ENCODE results near the gene HDAC7. TPM values are rescaled to one million over a fixed set of nuclear protein-coding genes. Genes with fewer than 3 reads are reported as not detected.

Gene HDAC7
- total RNA-seq (2022; extraction: Qiagen RNA extraction), result 51.2 to 68.0 TPM (median 63.8 TPM) in 5 replicates

DNA sequence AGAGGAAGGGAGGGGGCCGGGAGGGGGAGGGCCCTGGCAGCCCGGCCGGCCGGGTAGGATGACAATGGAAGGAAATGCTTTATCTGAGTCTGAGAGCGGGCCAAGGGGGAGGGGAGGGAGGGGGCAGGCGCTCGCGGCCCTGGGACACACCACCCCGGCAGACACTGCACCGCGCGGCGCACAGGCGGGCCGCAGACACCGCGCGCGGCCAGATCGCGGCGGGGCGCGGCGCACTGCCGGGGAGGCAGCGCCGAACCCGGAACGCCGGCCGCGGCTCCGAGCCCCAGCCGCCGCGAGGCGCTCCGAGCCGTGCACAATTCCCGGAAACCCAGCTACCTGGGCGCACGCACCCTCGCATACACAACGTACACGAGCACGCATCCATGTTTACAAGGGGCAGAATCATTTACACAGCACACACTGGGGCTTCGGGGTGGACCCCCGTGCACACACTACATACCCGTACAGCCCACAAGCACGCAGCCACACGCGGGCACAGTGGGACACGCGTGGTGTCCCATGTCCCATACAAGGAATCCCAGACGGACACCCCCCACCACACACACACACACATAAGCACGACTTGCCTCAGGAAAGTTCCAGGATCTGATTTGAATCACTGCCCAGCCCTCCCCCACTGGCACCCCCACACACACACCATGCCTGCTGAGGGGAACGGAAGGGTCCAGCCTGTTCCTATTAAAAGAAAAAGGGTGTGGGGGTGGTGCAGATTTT is at the start of gene HDAC7:
HDAC7 (minus strand) TSS at position 8 of the 735 bp plus-strand sequence. CDS start 118 bp downstream, outside the sequence.

DNA sequence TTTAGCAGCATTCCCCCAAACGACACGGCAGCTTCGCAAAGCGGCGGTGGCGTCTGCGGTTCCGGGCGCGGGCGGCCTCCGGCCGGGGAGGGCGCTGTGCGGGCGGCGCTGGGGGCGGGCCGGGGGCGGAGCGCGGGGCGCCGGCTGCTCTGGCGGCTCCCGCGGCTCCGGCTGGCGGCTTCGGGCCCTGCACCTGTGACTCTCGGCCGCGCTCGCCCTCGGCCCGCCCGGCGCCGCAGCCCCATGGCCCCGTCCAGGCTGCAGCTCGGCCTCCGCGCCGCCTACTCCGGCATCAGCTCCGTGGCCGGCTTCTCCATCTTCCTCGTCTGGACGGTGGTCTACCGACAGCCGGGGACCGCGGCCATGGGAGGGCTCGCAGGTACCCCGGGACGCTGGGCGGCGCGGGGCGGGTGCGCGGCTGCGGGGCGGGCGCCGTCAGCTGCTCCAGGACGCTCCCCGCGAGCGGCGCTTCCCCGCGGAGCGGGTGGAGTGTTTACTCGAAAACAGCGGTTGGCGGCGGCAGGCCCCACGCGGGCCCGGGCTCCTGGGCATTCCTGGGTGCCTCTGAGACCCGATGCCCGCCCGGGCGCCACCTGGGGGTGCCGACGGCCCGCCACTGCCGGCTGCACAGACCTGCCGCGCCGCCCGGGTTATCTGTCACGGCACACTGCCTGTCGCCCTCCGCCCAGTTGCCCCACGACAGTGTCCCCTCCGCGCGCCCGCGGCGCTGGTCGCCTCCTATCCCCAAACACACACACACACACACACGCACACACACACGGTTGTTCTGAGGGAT is 46.4 kb downstream of the HDAC7 start, which contains the start of gene SLC48A1:
SLC48A1 (plus strand) TSS at position 177 of the 796 bp plus-strand sequence; CDS start at position 244, 67 bp downstream.

DNA sequence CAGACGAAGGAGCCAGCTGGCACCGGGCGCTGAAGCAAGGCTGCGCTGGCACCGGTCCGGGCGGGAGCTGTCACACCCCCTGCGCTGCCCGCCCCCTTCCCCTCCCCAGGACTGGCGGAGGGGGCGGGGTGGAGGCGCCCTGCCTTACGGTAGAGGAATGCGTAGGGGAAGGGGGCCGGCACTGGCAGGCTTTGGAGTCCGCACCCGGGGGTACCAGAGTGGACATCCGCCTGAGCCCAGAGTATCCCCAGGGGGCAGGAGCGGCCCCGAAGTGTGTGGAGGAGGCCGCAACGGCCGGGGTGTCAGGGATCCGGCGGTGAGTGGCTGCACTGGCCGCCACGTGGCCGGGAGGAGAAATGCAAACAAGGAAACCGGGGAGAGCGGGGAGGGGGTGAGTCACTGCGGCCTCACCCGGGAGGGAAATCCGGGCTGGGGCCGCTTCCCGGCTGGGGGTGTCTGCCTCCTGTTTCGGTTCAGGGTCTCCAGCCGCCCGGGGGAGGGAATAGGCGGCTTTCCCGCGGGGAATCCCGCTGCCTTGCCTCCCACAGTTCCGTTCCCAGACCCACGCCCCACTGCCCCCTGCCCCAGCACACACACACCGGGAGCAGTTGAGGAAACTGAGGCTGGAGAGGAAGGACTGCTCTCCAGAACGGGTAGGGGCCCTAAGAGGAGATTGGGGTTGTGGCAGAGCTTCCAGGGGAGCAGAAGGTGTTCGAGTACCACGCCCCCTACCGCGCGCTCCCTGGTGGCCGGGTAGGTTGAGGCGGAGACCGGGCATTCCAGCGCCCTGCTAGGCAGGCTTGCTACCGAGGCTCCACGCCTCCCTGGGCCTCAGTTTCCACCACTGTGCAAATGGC is 60.6 kb downstream of the HDAC7 start, which contains the start of gene RAPGEF3:
RAPGEF3 (minus strand) TSS at position 47 of the 857 bp plus-strand sequence. CDS start 324 bp downstream, outside the sequence.

Other genes with a start within 250 kb of the HDAC7 start
- gene RPAP3, start 113.9 kb downstream of the HDAC7 start, total RNA-seq (2022; extraction: Qiagen RNA extraction), result 31.9 to 50.0 TPM (median 34.5 TPM) in 5 replicates
- 0.02 to 0.07 TPM (median 0.05 TPM) in 4 of 5 replicates, not detected in the other for gene ENDOU, start 94.4 kb downstream of the HDAC7 start, total RNA-seq (2022; extraction: Qiagen RNA extraction)
- gene RAPGEF3, start 61.0 kb downstream of the HDAC7 start, total RNA-seq (2022; extraction: Qiagen RNA extraction), result 0.52 to 0.63 TPM (median 0.55 TPM) in 5 replicates
- 21.7 to 27.6 TPM (median 24.8 TPM) in 5 replicates for gene SLC48A1, start 46.7 kb downstream of the HDAC7 start, total RNA-seq (2022; extraction: Qiagen RNA extraction)
- 2.9 to 3.7 TPM (median 3.5 TPM) in 5 replicates for gene VDR, start 85.1 kb upstream of the HDAC7 start, total RNA-seq (2022; extraction: Qiagen RNA extraction)
- 120 to 140 TPM (median 124 TPM) in 5 replicates for gene TMEM106C, start 143.7 kb upstream of the HDAC7 start, total RNA-seq (2022; extraction: Qiagen RNA extraction)
- gene COL2A1, start 184.6 kb upstream of the HDAC7 start, total RNA-seq (2022; extraction: Qiagen RNA extraction), result 0.05 to 0.24 TPM (median 0.11 TPM) in 5 replicates